Right lobe of liver (tissue), 6 donors: ENCODE measurements around the gene SLC7A6OS. TPM values are rescaled to one million over a fixed set of nuclear protein-coding genes. Genes with fewer than 3 reads are reported as not detected.

Experiments
- ATAC-seq, 4 donors: fragments of 200-7000 bp; cut with Tn5 transposase; one replicate each; pipeline ENCODE4 v1.9.1; 2020; ENCODE audit warnings: mild to moderate bottlenecking in 4 of 4, moderate library complexity in 4 of 4
- DNase-seq, 3 donors: peaks; one replicate each; pipeline ENCODE4 v3.0.0-alpha.2; 2020
- H3K27ac ChIP-seq, 3 donors: fragments of 200-600 bp; one replicate each; pipeline ENCODE4 v1.8.0; 2022
- H3K27me3 ChIP-seq, 2 donors: fragments of 200-600 bp; one replicate each; pipeline ENCODE4 v1.8.0; 2022
- H3K36me3 ChIP-seq, 4 donors: fragments of 200-600 bp; sonication (generic) in 1 of 4; one replicate each; pipeline versions ENCODE4 v1.5.1 to v1.8.0; 2017 to 2022; ENCODE audit warnings: control low read depth in 1 of 4
- H3K4me1 ChIP-seq, 4 donors: fragments of 200-600 bp; sonication (generic) in 1 of 4; one replicate each; pipeline versions ENCODE4 v1.5.1 to v1.8.0; 2017 to 2022; ENCODE audit warnings: control low read depth in 1 of 4
- H3K4me3 ChIP-seq, 3 donors: fragments of 200-600 bp; one replicate each; pipeline ENCODE4 v1.8.0; 2022
- H3K9me3 ChIP-seq, 4 donors: fragments of 200-600 bp; sonication (generic) in 1 of 4; one replicate each; pipeline versions ENCODE4 v1.5.1 to v1.8.0; 2017 to 2022; ENCODE audit warnings: control low read depth in 1 of 4
- CTCF ChIP-seq, 4 donors: fragments of 200-600 bp in 3 of 4; fragments of 450-650 bp in 1 of 4; IDR thresholded peaks; one replicate each; pipeline versions ENCODE4 v1.5.1 to v1.8.0; 2016 to 2022; ENCODE audit warnings: antibody characterized with exemption in 4 of 4, mild to moderate bottlenecking in 2 of 4
- POLR2A ChIP-seq: fragments of 450-650 bp; IDR thresholded peaks from one replicate; pipeline ENCODE4 v1.6.1; 2017; ENCODE audit warnings: antibody characterized with exemption, mild to moderate bottlenecking
- WGBS: methylation state at CpG from one replicate; pipeline ENCODE4 v1.1.6; 2018; ENCODE audit warnings: low coverage, low lambda C conversion rate; ENCODE audit not compliant: insufficient coverage; ENCODE audit errors: missing lambda C conversion rate; 5-methylcytosine and 5-hydroxymethylcytosine counted together
- intact Hi-C, 2 donors: fragments of 100-400 bp; cut with DNase I; formaldehyde crosslinking; loops; one replicate each; pipeline versions ENCODE4 v1.11.2 to v1.14.1; 2022
- small RNA-seq, 2 experiments: library from RNA; depleted of rRNA; stranded (forward); fragments of <200 nt; gene quantifications; one replicate each; pipeline ENCODE3, GENCODE V24; 2016
- total RNA-seq, 6 experiments: library from RNA; depleted of rRNA in 2 of 6; stranded (reverse); fragments of >200 nt in 2 of 6; fragmentation: NEBNext Ultra II Directional in 3 of 6; extraction: Animal tissue kit (Norgen Biotek cat#: 25700) in 3 of 6; gene quantifications; one replicate each; pipeline versions ENCODE4 v1.1.0 to v1.2.4, GENCODE V29; 2016 to 2023
- donor health status: DM: no; HTN: yes; CAD: no.
- donor health status: DM: no; HTN: no; CAD: no.
- donor health status: DM: no; HTN: no; CAD: no.
- donor health status: DM: no; HTN: yes; CAD: no.
- donor health status: DM: no; HTN: yes; CAD: no.

Gene SLC7A6OS
- total RNA-seq, 6 experiments from 2014 or later, result 4.0 to 5.4 (median 4.8) TPM

GRCh38 chr16:68252383-68252782, 58.4 kb downstream of the SLC7A6OS start:
- DNase-seq (no peak), ATAC-seq (no peak)
- Histone ChIP-seq H3K9me3 (no peaks in the 10 kb centered on the region), H3K4me3 (no peak overlapping the region), H3K36me3 (peaks cover 0 to 55% (median 0%) of the 10 kb centered on the region in 4 donors), H3K4me1 (peaks cover 0 to 17% (median 5%) of the 10 kb centered on the region in 4 donors), H3K27me3 (no peaks in the 10 kb centered on the region), H3K27ac (no peak overlapping the region)
- WGBS, result 94% methylated on average over 3 of the region's 5 CpGs
- TF ChIP-seq CTCF (IDR thresholded peaks at IDR 0.05) (no peak), POLR2A (no peak)
- intact Hi-C loops, result no loop called here

GRCh38 chr16:68251832-68252231, 58.9 kb downstream of the SLC7A6OS start:
- Histone ChIP-seq H3K9me3 (no peaks in the 10 kb centered on the region), H3K27me3 (no peaks in the 10 kb centered on the region), H3K36me3 (peaks cover 0 to 55% (median 0%) of the 10 kb centered on the region in 4 donors), H3K4me3 (no peak overlapping the region), H3K4me1 (peaks cover 0 to 21% (median 6%) of the 10 kb centered on the region in 4 donors), H3K27ac (no peak overlapping the region)
- WGBS, result 58% methylated on average over 4 of the region's 5 CpGs
- no peak for DNase-seq
- no peak for TF ChIP-seq POLR2A
- no peak for TF ChIP-seq CTCF (IDR thresholded peaks at IDR 0.05)
- intact Hi-C loops, result no loop called here
- ATAC-seq, result no peak

- ATAC-seq, result no peak
- peaks cover 0 to 30% (median 6%) of the 10 kb centered on the region in 4 donors for H3K4me1 ChIP-seq
- H3K27me3 ChIP-seq, result no peaks in the 10 kb centered on the region
- no peak overlapping the region for H3K27ac ChIP-seq
- peaks cover 0 to 49% (median 0%) of the 10 kb centered on the region in 4 donors for H3K36me3 ChIP-seq
- 75% methylated on average over 4 of the region's 6 CpGs for whole genome bisulfite sequencing
- H3K9me3 ChIP-seq, result no peaks in the 10 kb centered on the region
- intact Hi-C loops, result no loop called here
- no peak for DNase-seq
- no peak overlapping the region for H3K4me3 ChIP-seq
- no peak for TF ChIP-seq CTCF (IDR thresholded peaks at IDR 0.05)
- no peak for TF ChIP-seq POLR2A
These were observed 59.8 kb downstream of the SLC7A6OS start for GRCh38 chr16:68250951-68251350.

GRCh38 chr16:68249371-68249770, 61.4 kb downstream of the SLC7A6OS start:
- Histone ChIP-seq H3K27ac (no peak overlapping the region), H3K4me3 (no peak overlapping the region), H3K27me3 (no peaks in the 10 kb centered on the region), H3K36me3 (peaks cover 0 to 35% (median 0%) of the 10 kb centered on the region in 4 donors), H3K9me3 (no peaks in the 10 kb centered on the region), H3K4me1 (peaks cover 0 to 37% (median 6%) of the 10 kb centered on the region in 4 donors)
- TF ChIP-seq CTCF (IDR thresholded peaks at IDR 0.05), result no peak
- no peak for TF ChIP-seq POLR2A
- WGBS, result 59% methylated on average over 4 of the region's 4 CpGs
- intact Hi-C loops, result no loop called here
- peak in 1 of 3 donors; percentile 38 for DNase-seq
- no peak for ATAC-seq

Small RNA genes within 50 kb of the gene (small RNA-seq; reads per million reads assigned to genes)
- 0 reads per million in 2 experiments for gene RNU4-30P
- gene RNU6-1262P, result 0 reads per million in 2 experiments

Other genes with a start within 250 kb of the SLC7A6OS start
- gene NFATC3, start 225.6 kb downstream of the SLC7A6OS start, total RNA-seq, result 10 to 100 TPM; 19.9 to 30.1 (median 25.1) TPM
- gene ESRP2, start 74.8 kb downstream of the SLC7A6OS start, total RNA-seq, result 100 to 1,000 TPM in 1 of 6 experiments, 10 to 100 TPM in 5; 44.8 to 102 (median 57.9) TPM
- gene PLA2G15, start 65.6 kb downstream of the SLC7A6OS start, total RNA-seq, result 10 to 100 TPM in 5 of 6 experiments, 1 to 10 TPM in 1; 9.7 to 21.2 (median 13.7) TPM
- gene SLC7A6, start 46.4 kb downstream of the SLC7A6OS start, total RNA-seq, result 1 to 10 TPM; 1.6 to 9.6 (median 4.5) TPM
- 10 to 100 TPM; 13.1 to 28.3 (median 21.1) TPM for gene PRMT7, start 73 bp upstream of the SLC7A6OS start, total RNA-seq
- 10 to 100 TPM in 2 of 6 experiments, 1 to 10 TPM in 2, under 1 TPM in 2; 0.18 to 27.2 (median 5.0) TPM for gene SMPD3, start 137.6 kb upstream of the SLC7A6OS start, total RNA-seq
- 10 to 100 TPM in 1 of 6 experiments, 1 to 10 TPM in 5; 3.4 to 11.3 (median 6.2) TPM for gene ZFP90, start 228.3 kb upstream of the SLC7A6OS start, total RNA-seq